Islet precursor cell (in vitro differentiated cells): ENCODE measurements around the gene KTN1.
A peak's percentile ranks its signal among the peaks of the same experiment; 100 is the strongest.

Experiments used
- DNase-seq: peaks from one replicate; pipeline ENCODE4 v3.0.0-alpha.2; 2018

The KTN1 gene

DNA sequence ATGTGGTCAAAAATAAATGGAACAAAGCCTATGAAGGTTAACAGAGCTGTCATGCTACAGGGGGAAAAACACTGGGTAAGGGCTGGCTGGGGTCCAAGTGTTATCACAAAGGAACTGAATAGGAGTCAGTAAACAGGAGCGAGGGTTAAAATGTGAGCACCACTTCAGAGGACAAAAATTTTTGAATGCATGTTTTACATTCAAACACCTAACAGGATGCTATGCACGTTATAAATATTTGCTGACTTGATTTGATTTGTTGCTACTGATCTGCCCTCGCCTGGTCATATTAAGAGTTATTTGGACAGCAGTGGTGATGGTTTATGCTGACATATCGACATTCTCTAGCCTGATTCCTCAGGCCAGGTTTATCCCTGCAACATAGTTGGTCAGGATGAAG is 7.4 kb upstream of the KTN1 start:
- DNase-seq = no peak

GRCh38 chr14:55574988-55575387 is 5.0 kb upstream of the KTN1 start:
- no peak for DNase-seq

- no peak for DNase-seq
Observed at GRCh38 chr14:55577229-55577628, 2.8 kb upstream of the KTN1 start.

DNA sequence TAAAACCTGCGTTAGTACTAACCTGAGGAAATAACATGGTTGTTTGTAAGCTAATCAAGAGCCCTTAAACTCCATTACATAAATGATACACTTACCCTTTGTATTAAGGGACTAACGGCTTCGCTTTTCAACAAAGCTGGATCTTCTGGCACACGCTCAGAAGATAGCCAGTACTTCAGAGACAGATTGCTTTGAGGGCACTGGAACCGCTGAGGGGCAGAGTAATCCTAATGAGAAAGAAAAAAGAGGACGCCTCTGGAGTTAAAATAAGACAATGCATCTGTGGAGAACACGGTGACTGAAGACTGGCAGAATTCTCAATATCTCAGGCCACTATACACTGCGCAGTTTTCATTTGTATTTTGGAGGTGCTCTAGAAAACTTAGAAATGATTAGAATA is 1.5 kb upstream of the KTN1 start:
- no peak for DNase-seq

GRCh38 chr14:55580470-55581341 is 699 bp downstream of the KTN1 start:
- DNase-seq = peak; percentile 65

DNA sequence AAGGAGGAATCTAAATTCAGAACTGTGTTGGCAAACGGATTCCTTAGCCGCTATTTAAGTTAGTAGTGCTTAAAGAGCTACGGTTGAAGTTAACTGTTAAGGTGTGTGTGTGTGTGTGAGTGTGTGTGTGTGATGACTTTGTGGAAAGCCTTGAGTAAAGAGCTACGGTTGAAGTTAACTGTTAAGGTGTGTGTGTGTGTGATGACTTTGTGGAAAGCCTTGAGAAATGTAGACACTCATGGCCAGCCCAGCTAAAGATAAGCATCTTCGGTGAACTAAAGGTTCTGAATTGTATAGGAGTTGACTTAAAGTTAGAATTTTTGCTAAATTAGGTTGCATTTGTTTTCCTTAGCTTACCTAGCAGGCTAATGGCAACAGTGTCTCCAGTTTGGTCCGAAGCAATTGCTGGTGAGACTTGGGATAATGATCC is 1.4 kb downstream of the KTN1 start:
- DNase-seq = no peak

DNA sequence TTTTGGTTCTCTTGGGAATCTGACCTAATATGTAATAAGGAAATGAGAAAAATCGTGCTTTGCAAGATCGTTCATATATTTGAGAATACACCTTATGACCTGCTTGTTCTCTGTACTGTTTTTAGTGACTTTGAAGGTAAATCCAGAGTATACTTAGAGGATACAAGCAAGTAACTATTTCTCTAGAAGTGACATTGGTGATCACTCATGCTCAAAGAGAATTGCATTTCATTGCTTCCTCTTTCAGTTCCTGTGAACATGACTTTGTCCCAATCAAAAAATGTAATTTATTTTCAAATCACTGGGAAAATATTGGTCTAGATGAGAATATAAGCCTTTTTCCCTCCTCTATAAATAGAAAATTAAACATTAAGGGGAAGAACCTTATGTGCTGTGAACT is 2.7 kb downstream of the KTN1 start:
- no peak for DNase-seq

DNA sequence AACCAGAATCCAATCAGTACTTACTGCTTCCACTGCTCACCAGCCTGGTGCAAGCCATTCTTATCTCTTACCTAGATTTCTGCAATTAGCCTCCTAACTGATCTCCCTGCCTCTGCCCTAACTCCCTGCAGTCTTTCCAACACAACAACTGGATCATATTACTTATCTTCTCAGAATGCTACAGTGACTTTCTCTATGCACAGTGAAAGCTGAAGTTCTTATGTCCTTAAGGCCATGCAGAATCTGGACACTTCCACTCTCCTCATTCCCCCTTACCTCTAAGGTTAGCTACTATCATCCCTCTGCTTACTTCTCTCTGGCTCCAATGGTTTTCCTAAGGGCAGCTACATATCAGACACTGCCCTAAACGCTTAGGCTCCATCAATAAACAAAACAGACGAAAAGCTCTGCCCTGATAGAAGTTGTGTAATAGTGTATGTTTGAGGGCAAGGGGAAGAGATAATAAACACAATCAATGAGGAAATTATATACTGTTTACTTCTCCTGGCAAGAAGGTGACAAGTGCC is 4.0 kb downstream of the KTN1 start:
- no peak for DNase-seq

DNA sequence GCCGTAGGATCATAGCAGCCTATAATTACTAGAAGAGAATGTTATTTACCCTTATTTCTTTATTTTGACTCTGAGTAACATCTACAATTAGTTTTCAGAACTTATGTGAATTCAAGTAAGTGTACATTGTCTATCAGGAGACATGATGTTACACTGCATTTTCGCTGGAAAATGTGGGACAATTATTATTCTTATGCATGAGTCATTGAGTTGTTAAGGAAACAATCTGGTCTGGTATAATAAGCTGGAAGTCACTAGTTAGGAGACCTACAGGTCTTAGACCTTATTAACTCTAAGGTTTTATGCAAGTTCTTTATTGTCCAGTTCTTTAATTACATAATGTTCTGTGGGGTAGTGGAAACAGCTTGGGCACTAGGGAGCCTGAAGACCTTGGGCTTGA is 5.8 kb downstream of the KTN1 start:
- no peak for DNase-seq

GRCh38 chr14:55586411-55586810 is 6.4 kb downstream of the KTN1 start:
- DNase-seq = no peak

DNA sequence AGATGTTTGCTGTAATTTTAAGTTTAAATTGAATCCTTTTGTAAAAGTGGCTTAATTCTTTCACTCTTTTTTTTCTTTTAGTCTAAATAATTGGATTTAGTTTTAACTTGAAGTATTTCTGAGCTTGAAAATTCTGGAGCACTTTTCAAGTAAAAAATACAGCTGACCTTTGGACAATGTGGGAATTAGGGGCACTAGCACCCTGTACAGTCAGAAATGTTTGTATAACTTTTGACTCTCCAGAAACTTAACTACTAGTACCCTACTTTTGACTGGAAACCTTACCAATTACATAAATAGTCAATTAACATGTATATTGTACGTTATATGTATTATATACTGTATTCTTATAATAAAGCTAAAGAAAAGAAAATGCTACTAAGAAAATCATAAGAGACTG is 7.8 kb downstream of the KTN1 start:
- no peak for DNase-seq

DNA sequence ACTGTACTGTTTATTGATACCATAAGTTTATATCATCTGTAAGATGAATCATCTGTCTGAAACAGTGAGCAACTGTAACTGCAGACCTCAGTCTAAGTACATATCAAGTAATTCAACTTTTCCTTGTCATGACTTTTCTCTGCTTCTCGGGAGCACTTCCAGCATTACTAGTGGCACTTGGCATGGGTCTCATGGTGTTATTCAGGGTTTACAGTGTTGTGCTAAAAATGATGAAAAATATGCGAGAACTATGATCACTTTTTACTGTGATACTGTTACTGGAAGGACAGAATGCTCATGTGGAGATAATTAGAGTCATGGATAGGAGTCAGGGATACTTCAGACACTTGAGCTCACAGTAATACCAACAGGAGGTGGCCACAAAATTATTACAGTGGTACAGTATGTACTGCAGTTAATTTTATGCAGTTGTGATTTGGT is 8.3 kb downstream of the KTN1 start:
- DNase-seq = no peak

DNA sequence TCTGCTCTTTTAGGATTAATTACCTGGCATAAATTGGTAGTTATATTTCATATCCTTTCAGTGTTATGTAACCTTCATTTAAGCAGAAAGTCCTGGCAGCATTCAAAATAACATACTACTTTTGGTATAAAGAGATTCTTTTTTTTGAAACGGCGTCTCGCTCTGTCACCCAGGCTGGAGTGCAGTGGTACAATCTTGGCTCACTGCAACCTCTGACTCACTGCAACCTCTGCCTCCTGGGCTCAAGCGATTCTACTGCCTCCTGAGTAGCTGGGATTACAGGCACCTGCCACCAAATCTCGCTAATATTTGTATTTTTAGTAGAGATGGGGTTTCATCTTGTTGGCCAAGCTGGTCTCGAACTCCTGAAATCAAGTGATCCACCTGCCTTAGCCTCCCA is 9.2 kb downstream of the KTN1 start:
- DNase-seq = no peak

- no peak for DNase-seq
Observed at GRCh38 chr14:55592436-55592835, 12.4 kb downstream of the KTN1 start.

- no peak for DNase-seq
Observed at GRCh38 chr14:55593698-55594097, 13.7 kb downstream of the KTN1 start.

GRCh38 chr14:55599250-55599879 is 19.4 kb downstream of the KTN1 start:
- no peak for DNase-seq

- no peak for DNase-seq
Observed at GRCh38 chr14:55600784-55601561, 21.0 kb downstream of the KTN1 start.

- no peak for DNase-seq
Observed at GRCh38 chr14:55603401-55603953, 23.5 kb downstream of the KTN1 start.

GRCh38 chr14:55604488-55604887 is 24.5 kb downstream of the KTN1 start:
- no peak for DNase-seq

GRCh38 chr14:55604900-55605418 is 25.0 kb downstream of the KTN1 start:
- DNase-seq = no peak

DNA sequence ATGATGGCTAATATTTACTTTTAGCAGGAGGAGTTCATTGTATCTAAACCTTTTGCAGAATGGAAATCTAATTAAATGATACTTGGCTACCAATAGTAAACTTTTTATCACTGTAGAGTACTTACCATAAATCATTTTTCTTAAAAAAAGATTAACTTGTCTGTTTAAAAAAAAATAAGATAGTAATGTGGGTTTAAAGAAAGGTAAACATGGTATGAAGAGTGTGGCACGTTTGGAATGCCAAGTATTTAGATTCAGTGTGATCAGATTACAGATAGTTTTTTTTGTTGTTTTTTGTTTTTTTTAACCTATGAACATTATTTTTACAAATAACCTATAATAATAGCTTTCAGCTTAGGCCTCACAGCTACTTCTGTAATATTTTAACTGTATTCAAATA is 25.8 kb downstream of the KTN1 start:
- no peak for DNase-seq

DNA sequence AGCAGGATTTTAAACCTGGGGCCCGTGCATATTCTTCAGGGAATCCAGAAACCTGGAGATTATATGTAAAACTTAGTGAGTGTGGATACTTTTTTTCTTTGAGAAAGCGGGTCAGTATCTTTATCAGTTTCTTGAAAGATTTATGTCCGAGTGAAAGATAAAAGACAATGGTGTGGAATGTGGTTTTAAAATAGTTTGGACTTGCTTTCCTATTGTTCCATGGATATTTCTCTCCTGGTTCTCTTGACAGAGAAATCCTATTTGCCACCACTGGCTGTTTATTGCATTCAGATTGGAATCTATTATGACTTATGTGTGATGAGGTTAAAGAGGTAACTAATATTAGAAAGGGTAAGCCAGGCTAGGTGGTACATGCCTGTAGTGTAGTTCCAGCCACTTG is 27.4 kb downstream of the KTN1 start:
- no peak for DNase-seq

GRCh38 chr14:55609681-55610080 is 29.7 kb downstream of the KTN1 start:
- peak; percentile 61 for DNase-seq
